GM21737 (cell line): ENCODE measurements around the gene NSMCE4A.
A peak's percentile ranks its signal among the peaks of the same experiment; 100 is the strongest.
"Not testable (repeated sequence)": the region's sequence is repeated elsewhere in the genome, so short reads cannot be mapped to it uniquely, and the experiment has no call there.

ENCODE experiments used
- ATAC-seq: cut with Tn5 transposase; IDR thresholded peaks from one replicate; pipeline ENCODE4 v1.9.1; 2021; ENCODE audit warnings: mild to moderate bottlenecking, moderate library complexity; ENCODE audit not compliant: unreplicated experiment

The NSMCE4A gene

DNA sequence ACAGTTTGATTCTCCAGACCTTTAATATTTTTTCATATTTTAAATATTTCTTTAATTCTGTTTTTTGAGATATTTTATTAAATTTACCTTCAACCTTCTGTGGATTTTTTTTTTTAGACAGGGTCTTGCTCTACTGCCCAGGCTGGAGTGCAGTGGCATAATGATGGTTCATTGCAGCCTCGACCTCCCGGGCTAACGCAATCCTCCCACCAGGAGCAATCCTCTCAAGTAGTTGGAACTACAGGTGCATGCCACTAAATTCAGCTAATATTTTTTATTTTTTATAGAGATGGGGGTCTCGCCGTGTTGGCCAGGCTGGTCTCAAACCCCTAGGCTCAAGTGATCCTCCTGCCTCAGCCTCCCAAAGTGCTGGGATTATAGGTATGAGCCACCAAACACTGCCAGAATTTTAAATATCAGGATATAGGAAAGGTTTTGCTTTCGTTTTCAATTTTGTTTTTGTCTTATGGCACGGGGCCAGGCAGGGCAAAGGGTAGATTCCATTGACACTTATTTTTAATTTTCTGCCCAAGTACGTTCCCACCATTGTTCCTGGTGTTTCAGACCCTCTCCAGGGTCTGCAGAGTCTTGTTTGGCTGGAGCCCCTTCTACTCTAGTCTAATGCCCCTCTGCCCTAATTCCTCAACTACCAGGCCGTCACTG is 15.1 kb upstream of the NSMCE4A start:
- ATAC-seq, result no peak

- ATAC-seq, result no peak
Observed at GRCh38 chr10:121988361-121989324, 13.6 kb upstream of the NSMCE4A start, which contains the start of gene TACC2. Gene TACC2 (plus strand): TSS chr10:121989163. CDS start chr10:122021982, 32,819 bp downstream.

GRCh38 chr10:121984463-121984862 is 9.4 kb upstream of the NSMCE4A start:
- ATAC-seq, result no peak

GRCh38 chr10:121983852-121984251 is 8.8 kb upstream of the NSMCE4A start:
- no peak for ATAC-seq

GRCh38 chr10:121981346-121981745 is 6.3 kb upstream of the NSMCE4A start:
- ATAC-seq, result no peak

GRCh38 chr10:121978511-121978910 is 3.5 kb upstream of the NSMCE4A start:
- no peak for ATAC-seq

GRCh38 chr10:121976607-121977006 is 1.6 kb upstream of the NSMCE4A start:
- ATAC-seq, result no peak

GRCh38 chr10:121975295-121976086 is 474 bp upstream of the NSMCE4A start:
- ATAC-seq, result no peak

DNA sequence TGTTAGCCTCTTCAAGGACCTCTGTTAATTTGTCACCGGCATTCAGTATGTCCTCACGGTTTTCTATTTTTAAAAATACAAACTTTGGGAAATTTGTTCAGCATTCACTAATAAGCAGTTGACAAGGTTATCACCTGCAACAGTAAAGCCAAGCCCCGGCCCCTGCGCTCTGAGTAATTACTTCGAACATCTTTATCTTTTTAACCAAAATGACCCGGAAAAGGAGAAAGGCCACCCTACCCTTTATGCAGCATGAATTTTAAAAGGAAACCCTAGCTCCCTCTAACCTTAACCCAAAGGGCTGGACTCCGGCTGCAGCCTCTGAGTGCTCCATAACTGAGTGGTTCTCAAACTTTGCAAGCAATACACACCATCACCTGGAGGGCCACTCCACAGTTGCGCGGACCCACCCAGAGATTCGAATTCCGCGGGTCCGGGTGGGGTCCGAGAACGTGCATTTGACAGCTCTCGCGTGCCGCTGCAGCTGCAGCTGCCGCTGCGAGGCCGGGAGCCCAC is 940 bp downstream of the NSMCE4A start:
- ATAC-seq, result peak; percentile 29

- not testable (repeated sequence) for ATAC-seq
Observed at GRCh38 chr10:121969086-121969485, 5.9 kb downstream of the NSMCE4A start.

DNA sequence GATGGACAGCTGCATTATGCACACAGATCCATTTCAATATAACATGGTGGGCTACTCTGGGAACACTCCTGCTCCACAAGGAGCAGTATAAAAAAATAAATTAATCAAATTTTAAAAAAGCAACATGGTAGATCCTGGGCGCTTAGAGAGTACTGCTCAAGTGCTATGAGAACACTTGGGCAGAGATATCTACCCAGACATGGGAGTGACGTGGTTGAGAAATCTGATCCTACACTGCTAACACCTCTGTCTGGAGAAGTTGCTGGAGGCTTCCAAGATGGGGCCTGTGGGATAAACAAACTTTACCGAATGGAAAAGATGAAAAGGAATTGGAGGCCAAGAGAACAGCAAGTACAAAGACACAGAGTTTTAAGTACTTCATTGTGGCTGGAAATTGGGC is 9.0 kb downstream of the NSMCE4A start:
- no peak for ATAC-seq

DNA sequence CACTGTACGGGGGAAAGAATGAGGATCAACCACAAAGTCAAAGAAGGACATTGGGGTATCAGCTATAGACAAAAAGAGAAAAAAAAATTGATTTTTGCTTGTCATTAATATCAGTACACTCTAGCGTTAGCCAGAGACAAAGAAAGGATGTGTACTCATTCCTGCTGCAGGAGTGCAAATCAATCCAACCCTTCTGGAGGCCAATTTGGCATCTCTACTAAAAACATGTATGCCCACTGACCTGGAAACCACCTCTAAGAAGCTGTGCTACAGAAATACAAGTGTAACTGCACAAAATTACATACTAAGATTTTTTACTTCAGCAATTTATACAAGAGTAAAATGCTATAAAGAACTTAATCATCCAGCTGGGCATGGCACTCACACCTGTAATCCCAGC is 13.6 kb downstream of the NSMCE4A start:
- no peak for ATAC-seq

GRCh38 chr10:121959671-121960070 is 15.3 kb downstream of the NSMCE4A start:
- ATAC-seq, result no peak

- ATAC-seq, result no peak
Observed at GRCh38 chr10:121956111-121957061, 18.6 kb downstream of the NSMCE4A start.

DNA sequence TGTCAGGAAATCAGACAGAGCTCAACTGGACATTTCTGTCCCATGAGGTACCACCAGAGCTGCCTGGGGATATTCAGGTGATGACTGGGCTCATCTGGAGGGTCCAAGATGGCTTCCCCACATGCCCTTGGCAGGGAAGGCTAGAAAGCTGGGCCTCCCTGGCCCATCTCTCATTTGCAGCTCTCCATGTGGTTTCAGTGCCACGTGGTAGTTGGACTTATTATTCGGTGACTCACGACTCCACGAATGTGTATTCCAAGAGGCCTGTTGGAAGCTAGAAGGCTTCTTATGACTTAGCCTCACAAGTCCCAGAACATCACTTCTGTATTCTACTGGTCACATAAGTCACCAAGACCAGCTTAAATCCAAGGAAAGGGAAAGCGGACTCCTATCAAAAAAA is 22.8 kb downstream of the NSMCE4A start:
- no peak for ATAC-seq

GRCh38 chr10:121949451-121949850 is 25.6 kb downstream of the NSMCE4A start:
- no peak for ATAC-seq

DNA sequence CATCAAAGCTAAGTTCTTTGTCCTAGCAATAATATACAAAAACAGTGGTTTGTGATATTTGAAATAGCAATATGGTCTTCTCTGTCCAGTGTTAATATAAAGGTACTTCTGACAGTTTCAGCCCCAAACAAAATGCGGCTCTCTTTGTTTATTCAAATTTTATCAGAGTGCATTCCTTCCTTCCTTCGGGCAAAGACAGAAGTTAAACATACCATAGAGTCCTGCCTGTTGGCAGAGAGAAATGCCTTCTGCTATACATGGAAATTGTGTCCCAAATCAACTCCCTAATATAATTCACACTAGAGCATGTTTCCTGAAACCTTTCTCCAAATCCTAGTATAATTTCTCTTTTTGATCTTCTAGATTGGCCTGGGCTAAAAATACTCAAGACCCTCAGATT is 26.0 kb downstream of the NSMCE4A start:
- ATAC-seq, result no peak

DNA sequence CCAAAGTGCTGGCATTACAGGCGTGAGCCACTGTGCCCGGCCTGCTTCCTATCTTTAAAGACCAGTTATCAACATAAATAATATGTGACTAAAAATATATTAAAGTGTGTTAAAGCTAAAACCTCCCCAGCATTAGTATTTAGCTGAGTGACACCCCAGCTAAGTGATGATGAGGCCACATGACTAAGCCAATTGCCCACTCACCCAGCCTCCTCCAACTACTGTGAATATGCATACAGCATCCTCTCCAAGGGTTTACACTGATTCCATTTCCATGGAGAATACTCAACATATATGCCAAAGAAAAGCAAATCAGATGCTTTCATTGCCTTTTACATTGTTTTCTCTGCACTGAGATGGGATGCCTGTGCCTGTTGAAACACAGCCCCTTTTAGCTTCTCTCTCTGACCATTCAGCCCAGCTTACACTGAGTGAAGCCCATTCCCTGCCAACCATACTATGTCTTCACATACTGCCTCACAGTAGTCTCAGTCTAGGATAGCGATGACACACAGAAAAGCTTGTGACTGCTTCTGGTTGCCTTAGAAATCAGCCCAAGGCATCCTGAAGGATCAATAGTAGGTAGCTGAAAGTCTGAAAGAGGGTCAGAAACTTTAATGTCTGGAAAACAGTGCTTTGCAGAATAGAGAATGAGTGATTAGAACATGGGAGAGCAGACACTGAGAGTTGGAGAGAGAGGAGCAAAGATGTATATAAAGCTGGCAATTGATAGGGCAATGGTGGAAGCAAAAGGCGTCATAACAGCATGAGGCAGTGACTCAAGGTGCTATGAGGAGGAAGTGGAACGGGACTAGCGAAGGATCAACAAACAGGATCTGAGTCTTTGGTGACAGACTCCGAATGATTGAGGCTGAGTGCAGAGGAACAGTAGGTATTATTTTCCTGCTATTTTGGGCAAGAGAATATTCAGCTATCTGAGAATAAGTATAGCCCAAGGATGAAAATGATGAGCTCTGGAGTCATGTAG is 27.4 kb downstream of the NSMCE4A start:
- no peak for ATAC-seq
